Ovary (tissue), 9 donors: Measurements from ENCODE around the gene KDELR1. TPM values are rescaled to one million over a fixed set of nuclear protein-coding genes. Genes with fewer than 3 reads are reported as not detected.

Experiments used
- DNase-seq, 5 donors: peaks; one replicate each; pipeline ENCODE4 v3.0.0-alpha.2; 2019 to 2020
- H3K27ac ChIP-seq, 2 donors: fragments of 200-600 bp; one replicate each; pipeline versions ENCODE4 v1.5.1 to v1.8.0; 2019 to 2022
- H3K27me3 ChIP-seq: fragments of 200-600 bp; one replicate; pipeline ENCODE4 v1.8.0; 2022
- H3K36me3 ChIP-seq: fragments of 200-600 bp; sonication (generic); one replicate; pipeline ENCODE4 v1.5.1; 2019
- H3K4me1 ChIP-seq: one replicate; pipeline ENCODE4 v1.8.1; 2013; ENCODE audit warnings: mild to moderate bottlenecking, moderate library complexity; ENCODE audit not compliant: insufficient read depth
- H3K4me3 ChIP-seq: fragments of 200-600 bp; sonication (generic); one replicate; pipeline ENCODE4 v1.5.1; 2017
- H3K9me3 ChIP-seq, 2 donors: fragments of 200-600 bp in 1 of 2; sonication (generic) in 1 of 2; one replicate each; pipeline versions ENCODE4 v1.5.1 to v1.8.1; 2013 to 2019; ENCODE audit warnings: mild to moderate bottlenecking in 1 of 2, moderate library complexity in 1 of 2
- CTCF ChIP-seq, 3 donors: fragments of 450-650 bp in 2 of 3; fragments of 200-600 bp in 1 of 3; IDR thresholded peaks; one replicate each; pipeline versions ENCODE4 v1.5.1 to v1.8.0; 2016 to 2022; ENCODE audit warnings: antibody characterized with exemption in 3 of 3, mild to moderate bottlenecking in 1 of 3
- EP300 ChIP-seq: sonication (generic); formaldehyde crosslinking; IDR thresholded peaks from one replicate; pipeline ENCODE4 v1.6.1; 2017; ENCODE audit warnings: antibody characterized with exemption
- POLR2A ChIP-seq: fragments of 450-650 bp; IDR thresholded peaks from one replicate; pipeline ENCODE4 v1.6.1; 2017; ENCODE audit warnings: antibody characterized with exemption, mild to moderate bottlenecking, moderate library complexity
- WGBS, 3 donors: extraction: QIAGEN DNeasy Blood & Tissue Kit in 1 of 3; methylation state at CpG; one replicate each; pipeline versions ENCODE4 v1.1.5 to v1.1.7; 2013 to 2017; 5-methylcytosine and 5-hydroxymethylcytosine counted together
- intact Hi-C, 4 donors: fragments of 100-400 bp; cut with DNase I; formaldehyde crosslinking; loops; one replicate each; pipeline versions ENCODE4 v1.11.0 to v1.15.1; 2022 to 2023
- polyA plus RNA-seq, 2 donors: library from polyadenylated mRNA; stranded (reverse); fragments of 200-250 nt in 1 of 2; fragments of 350-450 nt in 1 of 2; fragmentation: Illumina TruSeq in 1 of 2; extraction: RNeasy Lipid Tissue Mini Kit (QIAGEN cat#74804) in 1 of 2; gene quantifications; one replicate each; pipeline ENCODE4 v1.2.3, GENCODE V29; 2013 to 2014
- total RNA-seq, 7 donors: library from RNA; depleted of rRNA in 2 of 7; stranded (reverse); fragments of >200 nt in 2 of 7; fragmentation: NEBNext Ultra II Directional in 3 of 7; extraction: Animal tissue kit (Norgen Biotek cat#: 25700) in 3 of 7; gene quantifications; one replicate each; pipeline versions ENCODE4 v1.1.0 to v1.2.4, GENCODE V29; 2016 to 2023
- donor health status: DM: no; HTN: no; CAD: no; lungs with moderate emphysema.
- donor health status: DM: no; HTN: no; CAD: no.
- donor health status: Bipolar disorder and iron deficiency.
- donor health status: DM: yes; HTN: yes; CAD: no.
- donor health status: DM: no; HTN: no; CAD: no.
- donor health status: DM: yes; HTN: yes; CAD: no.

The KDELR1 gene
- total and polyA plus RNA-seq, 9 donors = 94.0 to 333 (median 179) TPM

GRCh38 chr19:48361912-48362311 is 29.4 kb downstream of the KDELR1 start:
- Histone ChIP-seq H3K9me3 (no peaks in the 10 kb centered on the region), H3K36me3 (no peaks in the 10 kb centered on the region), H3K4me3 (no peak overlapping the region), H3K27me3 (no peaks in the 10 kb centered on the region), H3K27ac (no peak overlapping the region), H3K4me1 (peaks cover 3% of the 10 kb centered on the region)
- WGBS, 3 donors = 93 to 96% (median 95%) methylated on average over 3 of the region's 3 CpGs
- no peak for DNase-seq
- intact Hi-C loops = no loop called here
- TF ChIP-seq EP300 (no peak), CTCF (IDR thresholded peaks at IDR 0.05) (no peak), POLR2A (no peak)

GRCh38 chr19:48359123-48359522 is 32.2 kb downstream of the KDELR1 start:
- H3K4me1 ChIP-seq = no peaks in the 10 kb centered on the region
- no peaks in the 10 kb centered on the region for H3K27me3 ChIP-seq
- H3K36me3 ChIP-seq = no peaks in the 10 kb centered on the region
- TF ChIP-seq POLR2A (no peak), CTCF (IDR thresholded peaks at IDR 0.05) (no peak), EP300 (no peak)
- H3K9me3 ChIP-seq = no peaks in the 10 kb centered on the region
- no peak for DNase-seq
- intact Hi-C loops = no loop called here
- H3K4me3 ChIP-seq = no peak overlapping the region
- WGBS, 3 donors = 91 to 95% (median 94%) methylated on average over 5 of the region's 5 CpGs
- H3K27ac ChIP-seq = no peak overlapping the region

- intact Hi-C loops = no loop called here
- H3K4me3 ChIP-seq = no peak overlapping the region
- no peaks in the 10 kb centered on the region for H3K4me1 ChIP-seq
- no peak overlapping the region for H3K27ac ChIP-seq
- H3K27me3 ChIP-seq = no peaks in the 10 kb centered on the region
- no peaks in the 10 kb centered on the region for H3K36me3 ChIP-seq
- no peak for TF ChIP-seq POLR2A
- TF ChIP-seq EP300 = no peak
- TF ChIP-seq CTCF (IDR thresholded peaks at IDR 0.05) = no peak
- 85 to 89% (median 86%) methylated on average over 12 of the region's 12 CpGs for WGBS, 3 donors
- H3K9me3 ChIP-seq = no peaks in the 10 kb centered on the region
- no peak for DNase-seq
Measured at GRCh38 chr19:48355365-48355954, 35.9 kb downstream of the KDELR1 start.

- no peak overlapping the region for H3K4me3 ChIP-seq
- H3K36me3 ChIP-seq = no peaks in the 10 kb centered on the region
- TF ChIP-seq EP300 (no peak), CTCF (IDR thresholded peaks at IDR 0.05) (no peak), POLR2A (no peak)
- H3K27me3 ChIP-seq = no peaks in the 10 kb centered on the region
- no peak overlapping the region for H3K27ac ChIP-seq
- DNase-seq = no peak
- 85 to 90% (median 86%) methylated on average over 15 of the region's 15 CpGs for WGBS, 3 donors
- H3K9me3 ChIP-seq = no peaks in the 10 kb centered on the region
- no peaks in the 10 kb centered on the region for H3K4me1 ChIP-seq
- intact Hi-C loops = no loop called here
Measured at GRCh38 chr19:48354332-48354992, 36.9 kb downstream of the KDELR1 start.
